ENCODE results near the gene NMRAL1. TPM values are rescaled to one million over a fixed set of nuclear protein-coding genes. Genes with fewer than 3 reads are reported as not detected.

NMRAL1 gene
- total and polyA plus RNA-seq, 2 experiments from 2014 or later, result 50.7 to 61.7 TPM

DNA sequence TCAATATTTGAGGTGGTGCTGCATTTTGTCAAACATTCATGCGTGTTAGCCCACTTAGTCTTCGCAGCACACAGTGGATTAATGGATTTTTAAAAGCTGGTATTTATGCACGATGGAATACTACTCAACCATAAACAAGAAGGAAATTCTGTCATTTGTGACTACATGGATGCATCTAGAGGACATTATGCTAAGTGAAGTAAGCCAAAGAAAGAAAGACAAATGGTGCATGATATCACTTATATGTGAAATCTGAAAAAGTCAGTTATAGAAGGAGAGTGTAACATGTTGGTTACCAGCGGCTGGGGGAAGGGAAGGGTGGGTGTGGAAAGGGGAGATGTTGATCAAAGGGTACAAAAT is 24.8 kb upstream of the NMRAL1 start:
- no peak overlapping the region for H3K4me2 ChIP-seq
- no peaks in the 10 kb centered on the region for H3K9me2 ChIP-seq (ENCODE audit: insufficient read depth)
- ATAC-seq (no peak), DNase-seq (ENCODE audit: low spot score) (no peak)
- TF ChIP-seq EZH2 (IDR thresholded peaks at IDR 0.05; ENCODE audit: low read depth, unreplicated experiment), result no peak
- no peak for TF ChIP-seq POLR2AphosphoS5 (IDR thresholded peaks at IDR 0.05; ENCODE audit: low read depth)
- no peak for TF ChIP-seq ZNF331 (CRISPR knock-in tag; IDR thresholded peaks at IDR 0.05; ENCODE audit: low read depth)
- TF ChIP-seq STAT1 (IDR thresholded peaks at IDR 0.05; ENCODE audit: unreplicated experiment), result no peak
- no peak for TF ChIP-seq NANOG (IDR thresholded peaks at IDR 0.05; ENCODE audit: borderline replicate concordance)
- TF ChIP-seq, protein P1, sequence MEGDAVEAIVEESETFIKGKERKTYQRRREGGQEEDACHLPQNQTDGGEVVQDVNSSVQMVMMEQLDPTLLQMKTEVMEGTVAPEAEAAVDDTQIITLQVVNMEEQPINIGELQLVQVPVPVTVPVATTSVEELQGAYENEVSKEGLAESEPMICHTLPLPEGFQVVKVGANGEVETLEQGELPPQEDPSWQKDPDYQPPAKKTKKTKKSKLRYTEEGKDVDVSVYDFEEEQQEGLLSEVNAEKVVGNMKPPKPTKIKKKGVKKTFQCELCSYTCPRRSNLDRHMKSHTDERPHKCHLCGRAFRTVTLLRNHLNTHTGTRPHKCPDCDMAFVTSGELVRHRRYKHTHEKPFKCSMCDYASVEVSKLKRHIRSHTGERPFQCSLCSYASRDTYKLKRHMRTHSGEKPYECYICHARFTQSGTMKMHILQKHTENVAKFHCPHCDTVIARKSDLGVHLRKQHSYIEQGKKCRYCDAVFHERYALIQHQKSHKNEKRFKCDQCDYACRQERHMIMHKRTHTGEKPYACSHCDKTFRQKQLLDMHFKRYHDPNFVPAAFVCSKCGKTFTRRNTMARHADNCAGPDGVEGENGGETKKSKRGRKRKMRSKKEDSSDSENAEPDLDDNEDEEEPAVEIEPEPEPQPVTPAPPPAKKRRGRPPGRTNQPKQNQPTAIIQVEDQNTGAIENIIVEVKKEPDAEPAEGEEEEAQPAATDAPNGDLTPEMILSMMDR (conservative IDR thresholded peaks at IDR 0.05; ENCODE audit: low read depth in 2 of 2), result no peak
- no peak for TF ChIP-seq ZNF114 (CRISPR knock-in tag; IDR thresholded peaks at IDR 0.05)
- TF ChIP-seq, protein P2, sequence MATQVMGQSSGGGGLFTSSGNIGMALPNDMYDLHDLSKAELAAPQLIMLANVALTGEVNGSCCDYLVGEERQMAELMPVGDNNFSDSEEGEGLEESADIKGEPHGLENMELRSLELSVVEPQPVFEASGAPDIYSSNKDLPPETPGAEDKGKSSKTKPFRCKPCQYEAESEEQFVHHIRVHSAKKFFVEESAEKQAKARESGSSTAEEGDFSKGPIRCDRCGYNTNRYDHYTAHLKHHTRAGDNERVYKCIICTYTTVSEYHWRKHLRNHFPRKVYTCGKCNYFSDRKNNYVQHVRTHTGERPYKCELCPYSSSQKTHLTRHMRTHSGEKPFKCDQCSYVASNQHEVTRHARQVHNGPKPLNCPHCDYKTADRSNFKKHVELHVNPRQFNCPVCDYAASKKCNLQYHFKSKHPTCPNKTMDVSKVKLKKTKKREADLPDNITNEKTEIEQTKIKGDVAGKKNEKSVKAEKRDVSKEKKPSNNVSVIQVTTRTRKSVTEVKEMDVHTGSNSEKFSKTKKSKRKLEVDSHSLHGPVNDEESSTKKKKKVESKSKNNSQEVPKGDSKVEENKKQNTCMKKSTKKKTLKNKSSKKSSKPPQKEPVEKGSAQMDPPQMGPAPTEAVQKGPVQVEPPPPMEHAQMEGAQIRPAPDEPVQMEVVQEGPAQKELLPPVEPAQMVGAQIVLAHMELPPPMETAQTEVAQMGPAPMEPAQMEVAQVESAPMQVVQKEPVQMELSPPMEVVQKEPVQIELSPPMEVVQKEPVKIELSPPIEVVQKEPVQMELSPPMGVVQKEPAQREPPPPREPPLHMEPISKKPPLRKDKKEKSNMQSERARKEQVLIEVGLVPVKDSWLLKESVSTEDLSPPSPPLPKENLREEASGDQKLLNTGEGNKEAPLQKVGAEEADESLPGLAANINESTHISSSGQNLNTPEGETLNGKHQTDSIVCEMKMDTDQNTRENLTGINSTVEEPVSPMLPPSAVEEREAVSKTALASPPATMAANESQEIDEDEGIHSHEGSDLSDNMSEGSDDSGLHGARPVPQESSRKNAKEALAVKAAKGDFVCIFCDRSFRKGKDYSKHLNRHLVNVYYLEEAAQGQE (IDR thresholded peaks at IDR 0.05; ENCODE audit: unreplicated experiment), result no peak
- TF ChIP-seq JUNB (IDR thresholded peaks at IDR 0.05; ENCODE audit: unreplicated experiment), result no peak
- no peak for TF ChIP-seq CREB1 (CRISPR knock-in tag; IDR thresholded peaks at IDR 0.05; ENCODE audit: low read depth)
- TF ChIP-seq, protein P3, sequence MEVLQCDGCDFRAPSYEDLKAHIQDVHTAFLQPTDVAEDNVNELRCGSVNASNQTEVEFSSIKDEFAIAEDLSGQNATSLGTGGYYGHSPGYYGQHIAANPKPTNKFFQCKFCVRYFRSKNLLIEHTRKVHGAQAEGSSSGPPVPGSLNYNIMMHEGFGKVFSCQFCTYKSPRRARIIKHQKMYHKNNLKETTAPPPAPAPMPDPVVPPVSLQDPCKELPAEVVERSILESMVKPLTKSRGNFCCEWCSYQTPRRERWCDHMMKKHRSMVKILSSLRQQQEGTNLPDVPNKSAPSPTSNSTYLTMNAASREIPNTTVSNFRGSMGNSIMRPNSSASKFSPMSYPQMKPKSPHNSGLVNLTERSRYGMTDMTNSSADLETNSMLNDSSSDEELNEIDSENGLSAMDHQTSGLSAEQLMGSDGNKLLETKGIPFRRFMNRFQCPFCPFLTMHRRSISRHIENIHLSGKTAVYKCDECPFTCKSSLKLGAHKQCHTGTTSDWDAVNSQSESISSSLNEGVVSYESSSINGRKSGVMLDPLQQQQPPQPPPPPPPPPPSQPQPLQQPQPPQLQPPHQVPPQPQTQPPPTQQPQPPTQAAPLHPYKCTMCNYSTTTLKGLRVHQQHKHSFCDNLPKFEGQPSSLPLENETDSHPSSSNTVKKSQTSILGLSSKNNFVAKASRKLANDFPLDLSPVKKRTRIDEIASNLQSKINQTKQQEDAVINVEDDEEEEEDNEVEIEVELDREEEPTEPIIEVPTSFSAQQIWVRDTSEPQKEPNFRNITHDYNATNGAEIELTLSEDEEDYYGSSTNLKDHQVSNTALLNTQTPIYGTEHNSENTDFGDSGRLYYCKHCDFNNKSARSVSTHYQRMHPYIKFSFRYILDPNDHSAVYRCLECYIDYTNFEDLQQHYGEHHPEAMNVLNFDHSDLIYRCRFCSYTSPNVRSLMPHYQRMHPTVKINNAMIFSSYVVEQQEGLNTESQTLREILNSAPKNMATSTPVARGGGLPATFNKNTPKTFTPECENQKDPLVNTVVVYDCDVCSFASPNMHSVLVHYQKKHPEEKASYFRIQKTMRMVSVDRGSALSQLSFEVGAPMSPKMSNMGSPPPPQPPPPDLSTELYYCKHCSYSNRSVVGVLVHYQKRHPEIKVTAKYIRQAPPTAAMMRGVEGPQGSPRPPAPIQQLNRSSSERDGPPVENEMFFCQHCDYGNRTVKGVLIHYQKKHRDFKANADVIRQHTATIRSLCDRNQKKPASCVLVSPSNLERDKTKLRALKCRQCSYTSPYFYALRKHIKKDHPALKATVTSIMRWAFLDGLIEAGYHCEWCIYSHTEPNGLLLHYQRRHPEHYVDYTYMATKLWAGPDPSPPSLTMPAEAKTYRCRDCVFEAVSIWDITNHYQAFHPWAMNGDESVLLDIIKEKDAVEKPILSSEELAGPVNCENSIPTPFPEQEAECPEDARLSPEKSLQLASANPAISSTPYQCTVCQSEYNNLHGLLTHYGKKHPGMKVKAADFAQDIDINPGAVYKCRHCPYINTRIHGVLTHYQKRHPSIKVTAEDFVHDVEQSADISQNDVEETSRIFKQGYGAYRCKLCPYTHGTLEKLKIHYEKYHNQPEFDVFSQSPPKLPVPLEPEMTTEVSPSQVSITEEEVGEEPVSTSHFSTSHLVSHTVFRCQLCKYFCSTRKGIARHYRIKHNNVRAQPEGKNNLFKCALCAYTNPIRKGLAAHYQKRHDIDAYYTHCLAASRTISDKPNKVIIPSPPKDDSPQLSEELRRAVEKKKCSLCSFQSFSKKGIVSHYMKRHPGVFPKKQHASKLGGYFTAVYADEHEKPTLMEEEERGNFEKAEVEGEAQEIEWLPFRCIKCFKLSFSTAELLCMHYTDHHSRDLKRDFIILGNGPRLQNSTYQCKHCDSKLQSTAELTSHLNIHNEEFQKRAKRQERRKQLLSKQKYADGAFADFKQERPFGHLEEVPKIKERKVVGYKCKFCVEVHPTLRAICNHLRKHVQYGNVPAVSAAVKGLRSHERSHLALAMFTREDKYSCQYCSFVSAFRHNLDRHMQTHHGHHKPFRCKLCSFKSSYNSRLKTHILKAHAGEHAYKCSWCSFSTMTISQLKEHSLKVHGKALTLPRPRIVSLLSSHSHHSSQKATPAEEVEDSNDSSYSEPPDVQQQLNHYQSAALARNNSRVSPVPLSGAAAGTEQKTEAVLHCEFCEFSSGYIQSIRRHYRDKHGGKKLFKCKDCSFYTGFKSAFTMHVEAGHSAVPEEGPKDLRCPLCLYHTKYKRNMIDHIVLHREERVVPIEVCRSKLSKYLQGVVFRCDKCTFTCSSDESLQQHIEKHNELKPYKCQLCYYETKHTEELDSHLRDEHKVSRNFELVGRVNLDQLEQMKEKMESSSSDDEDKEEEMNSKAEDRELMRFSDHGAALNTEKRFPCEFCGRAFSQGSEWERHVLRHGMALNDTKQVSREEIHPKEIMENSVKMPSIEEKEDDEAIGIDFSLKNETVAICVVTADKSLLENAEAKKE (CRISPR knock-in tag; IDR thresholded peaks at IDR 0.05), result no peak
- TF ChIP-seq EZH2phosphoT487 (IDR thresholded peaks at IDR 0.05; ENCODE audit: unreplicated experiment), result no peak
- TF ChIP-seq, protein P4, sequence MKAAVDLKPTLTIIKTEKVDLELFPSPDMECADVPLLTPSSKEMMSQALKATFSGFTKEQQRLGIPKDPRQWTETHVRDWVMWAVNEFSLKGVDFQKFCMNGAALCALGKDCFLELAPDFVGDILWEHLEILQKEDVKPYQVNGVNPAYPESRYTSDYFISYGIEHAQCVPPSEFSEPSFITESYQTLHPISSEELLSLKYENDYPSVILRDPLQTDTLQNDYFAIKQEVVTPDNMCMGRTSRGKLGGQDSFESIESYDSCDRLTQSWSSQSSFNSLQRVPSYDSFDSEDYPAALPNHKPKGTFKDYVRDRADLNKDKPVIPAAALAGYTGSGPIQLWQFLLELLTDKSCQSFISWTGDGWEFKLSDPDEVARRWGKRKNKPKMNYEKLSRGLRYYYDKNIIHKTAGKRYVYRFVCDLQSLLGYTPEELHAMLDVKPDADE (IDR thresholded peaks at IDR 0.05), result no peak
- Mint-ChIP-seq H3K27ac (no peak overlapping the region), H3K36me3 (ENCODE audit: low read depth) (0 out of 3 replicates have a peak, but pooled peaks cover 3% of the 10 kb centered on the region), H3K4me3 (no peak overlapping the region), H3K27me3 (ENCODE audit: insufficient read depth, low read depth, poor library complexity) (peaks cover 8% of the 10 kb centered on the region), H3K9me3 (no peaks in the 10 kb centered on the region), H3K4me1 (peaks cover 18% of the 10 kb centered on the region)
- H3K27ac ChIP-seq (ENCODE audit: low read depth), result no peak overlapping the region
- no peak overlapping the region for H2AFZ ChIP-seq
- H3K79me2 ChIP-seq (replicated peaks; ENCODE audit: insufficient read depth), result peaks cover 23% of the 10 kb centered on the region; the same call in 1 of the 2 replicates
- H3F3A ChIP-seq (replicated peaks; ENCODE audit: low read depth), result 0 out of 2 replicates have a peak, but pooled peaks cover 3% of the 10 kb centered on the region
- no peaks in the 10 kb centered on the region for H3K36me3 ChIP-seq (ENCODE audit: insufficient read depth)
- peaks cover 2% of the 10 kb centered on the region; the same call in 1 of the 2 replicates for H4K20me1 ChIP-seq (replicated peaks; ENCODE audit: insufficient read depth)
- peaks cover 5% of the 10 kb centered on the region; the same call in 1 of the 2 replicates for H3K4me1 ChIP-seq (ENCODE audit: insufficient read depth)
- H3K4me3 ChIP-seq, result no peak overlapping the region
- no peaks in the 10 kb centered on the region for H3K27me3 ChIP-seq (ENCODE audit: insufficient read depth)

All from GM23338 (cell line).